IPS-20b (cell line): ENCODE data around the gene PF4V1.
"Not testable (repeated sequence)": the region's sequence is repeated elsewhere in the genome, so short reads cannot be mapped to it uniquely, and the experiment has no call there.

ENCODE experiments used
- H3K27ac ChIP-seq: one replicate; pipeline ENCODE4 v1.5.1; 2013; ENCODE audit warnings: low read length
- H3K27me3 ChIP-seq: 2 replicates; pipeline ENCODE4 v1.6.1; 2013; ENCODE audit warnings: mild to moderate bottlenecking, low read length, inconsistent platforms; ENCODE audit not compliant: insufficient read depth
- H3K36me3 ChIP-seq: 2 replicates; pipeline ENCODE4 v1.6.1; 2013; ENCODE audit warnings: low read depth, mild to moderate bottlenecking, inconsistent platforms, low read length, moderate library complexity; ENCODE audit not compliant: insufficient read depth
- H3K4me1 ChIP-seq: 2 replicates; pipeline ENCODE4 v1.6.1; 2013; ENCODE audit warnings: mild to moderate bottlenecking, control low read depth, inconsistent platforms, low read length, moderate library complexity; ENCODE audit not compliant: insufficient read depth
- H3K4me3 ChIP-seq: 2 replicates; pipeline ENCODE4 v1.5.1; 2013; ENCODE audit warnings: mild to moderate bottlenecking, low read length, inconsistent platforms
- H3K9ac ChIP-seq: 2 replicates; pipeline ENCODE4 v1.6.1; 2013; ENCODE audit warnings: low read depth, mild to moderate bottlenecking, inconsistent platforms, low read length, moderate library complexity
- H3K9me3 ChIP-seq: 2 replicates; pipeline ENCODE4 v1.6.1; 2013; ENCODE audit warnings: mild to moderate bottlenecking, low read depth, low read length, inconsistent platforms; ENCODE audit not compliant: insufficient read depth

PF4V1 gene

DNA sequence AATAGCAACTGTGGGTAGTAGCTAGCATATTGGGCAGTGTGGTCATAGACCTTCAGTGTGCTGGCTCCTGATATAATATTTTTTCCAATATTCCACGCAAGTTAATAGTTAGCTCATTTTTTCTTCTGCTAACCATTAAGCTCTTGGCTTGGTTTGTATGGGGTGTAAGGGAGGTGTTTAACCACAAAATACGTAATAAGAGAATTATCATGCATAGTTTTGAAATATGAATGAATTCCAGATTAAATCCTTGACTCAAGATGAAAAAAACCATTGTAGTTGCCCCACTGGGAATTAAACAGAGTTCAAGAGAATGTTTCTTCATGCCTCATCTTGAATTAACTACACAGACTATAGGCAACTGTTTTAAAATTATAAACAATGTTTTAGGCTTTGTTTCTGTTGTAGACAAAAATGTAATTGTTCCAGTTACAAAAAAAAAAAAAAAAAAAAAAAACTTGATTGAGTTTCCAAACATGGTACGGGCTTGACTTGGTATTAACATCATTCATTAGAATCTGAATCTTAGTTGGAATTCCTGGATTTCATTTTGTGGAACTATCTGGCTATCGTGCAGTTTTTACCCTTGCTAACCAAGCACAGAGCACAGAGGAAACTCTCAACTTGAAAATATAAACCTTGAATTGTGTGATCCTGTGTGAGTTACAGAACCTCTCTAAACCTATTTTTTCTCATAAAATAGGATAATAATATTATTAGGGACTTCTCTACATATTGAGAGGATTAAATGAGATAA, 44.5 kb downstream of the PF4V1 start:
- H3K4me1 ChIP-seq = no peaks in the 10 kb centered on the region
- H3K27me3 ChIP-seq = no peaks in the 10 kb centered on the region
- no peaks in the 10 kb centered on the region for H3K9me3 ChIP-seq
- no peak overlapping the region for H3K4me3 ChIP-seq
- H3K27ac ChIP-seq = no peak overlapping the region
- no peak overlapping the region for H3K9ac ChIP-seq
- H3K36me3 ChIP-seq = no peaks in the 10 kb centered on the region

DNA sequence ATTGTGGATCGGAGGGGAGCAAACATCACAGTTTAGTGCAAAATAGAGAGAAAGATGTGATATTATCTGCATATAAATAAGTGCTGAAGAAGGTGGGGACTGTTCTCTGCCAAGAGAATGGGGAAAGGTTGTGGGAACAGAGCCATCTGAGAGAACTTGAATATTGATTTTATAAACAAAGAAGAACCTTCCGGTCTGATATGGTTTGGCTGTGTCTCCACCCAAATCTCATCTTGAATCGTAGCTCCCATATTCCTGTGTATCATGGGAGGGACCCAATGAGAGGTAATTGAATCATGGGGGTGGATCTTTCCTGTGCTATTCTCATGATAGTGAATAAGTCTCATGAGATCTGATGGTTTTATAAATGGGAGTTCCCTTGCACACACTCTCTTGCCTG, 46.2 kb downstream of the PF4V1 start:
- H3K4me1 ChIP-seq, H3K4me3 ChIP-seq, H3K9ac ChIP-seq, H3K36me3 ChIP-seq, H3K27me3 ChIP-seq, H3K27ac ChIP-seq, H3K9me3 ChIP-seq: not testable (repeated sequence)

DNA sequence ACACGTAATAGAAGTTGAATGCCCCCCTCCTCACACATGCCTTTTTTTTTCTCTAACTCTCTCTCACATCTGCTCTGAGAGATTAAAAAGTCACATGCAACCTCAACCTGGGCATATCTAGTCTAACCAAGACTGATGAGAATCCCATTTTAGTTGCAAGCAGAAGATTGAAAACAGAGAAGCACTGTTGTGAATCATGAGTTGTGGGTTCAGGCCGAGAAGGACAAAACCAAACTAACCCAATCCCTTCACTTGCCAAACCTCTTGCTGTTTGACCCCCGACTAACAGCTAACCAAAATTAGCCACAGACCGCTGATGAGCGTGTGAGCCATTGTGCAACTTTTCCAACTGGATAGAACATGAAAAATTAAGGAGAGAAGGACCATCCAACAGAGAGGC, 47.9 kb downstream of the PF4V1 start:
- Histone ChIP-seq H3K4me3 (no peak overlapping the region), H3K36me3 (no peaks in the 10 kb centered on the region), H3K9me3 (no peaks in the 10 kb centered on the region), H3K27me3 (no peaks in the 10 kb centered on the region), H3K27ac (no peak overlapping the region), H3K4me1 (no peaks in the 10 kb centered on the region), H3K9ac (no peak overlapping the region)

DNA sequence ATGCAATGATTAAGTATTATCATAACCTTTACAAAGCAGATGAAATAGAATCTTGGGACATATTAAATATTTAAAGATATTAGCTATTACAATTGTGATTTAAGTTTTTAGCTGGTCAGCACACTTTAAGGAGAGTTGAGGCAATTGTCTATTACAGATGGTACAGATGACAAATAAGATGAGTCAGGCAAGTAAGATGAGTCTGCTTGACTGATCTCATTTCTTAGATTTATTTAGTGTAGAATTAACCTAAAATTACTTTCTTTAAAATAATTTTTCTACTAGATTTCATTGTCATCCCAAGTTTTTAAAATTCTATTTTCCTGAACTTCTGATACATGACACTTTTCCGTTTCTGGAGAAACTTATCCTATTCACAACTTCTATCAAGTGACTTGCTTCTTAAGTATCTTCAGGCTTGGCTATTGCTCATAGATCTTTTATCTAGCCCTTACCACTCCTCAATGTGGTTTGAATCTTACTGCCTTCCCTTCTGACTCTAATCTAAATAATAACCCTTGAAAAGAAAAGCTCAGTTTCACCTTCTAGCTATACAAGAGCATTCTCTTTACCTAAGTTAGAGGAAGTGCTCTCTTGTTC, 49.0 kb downstream of the PF4V1 start:
- Histone ChIP-seq H3K27me3 (no peaks in the 10 kb centered on the region), H3K36me3 (no peaks in the 10 kb centered on the region), H3K27ac (no peak overlapping the region), H3K4me3 (no peak overlapping the region), H3K4me1 (no peaks in the 10 kb centered on the region), H3K9me3 (no peaks in the 10 kb centered on the region), H3K9ac (no peak overlapping the region)

DNA sequence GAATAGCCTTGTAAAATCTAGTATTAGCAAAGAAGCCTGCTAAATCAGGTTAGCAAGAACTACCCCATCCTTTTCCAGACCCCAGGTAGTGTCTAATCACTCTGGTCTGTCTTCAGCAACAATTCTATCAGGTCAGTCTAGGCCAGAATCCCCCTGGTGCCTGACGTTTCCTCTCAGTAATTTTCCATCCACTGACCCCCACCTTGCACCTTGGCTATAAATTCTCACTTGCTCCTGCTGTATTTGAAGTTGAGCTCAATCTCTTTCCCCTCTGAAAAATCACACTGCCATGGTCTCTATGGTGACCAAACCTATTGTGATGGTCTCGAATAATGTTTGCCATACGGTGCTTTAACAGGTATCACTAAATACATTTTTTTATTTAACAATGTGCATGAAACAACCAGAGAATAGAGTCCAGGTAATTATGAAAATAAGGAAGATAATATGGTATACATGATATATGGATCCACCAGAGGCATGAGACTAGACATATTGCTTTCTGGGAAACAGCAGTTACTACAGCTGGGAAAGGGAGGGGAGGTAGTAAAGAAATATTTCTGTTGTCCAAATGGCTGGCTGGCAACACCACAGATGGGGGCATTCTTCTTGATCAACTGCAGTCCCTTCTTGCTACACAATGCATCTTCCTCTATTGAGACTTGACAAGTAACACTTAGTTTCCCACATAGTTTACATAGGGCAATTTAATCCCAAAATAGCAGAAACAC, 49.9 kb downstream of the PF4V1 start:
- Histone ChIP-seq H3K27ac (no peak overlapping the region), H3K4me3 (no peak overlapping the region), H3K27me3 (no peaks in the 10 kb centered on the region), H3K36me3 (no peaks in the 10 kb centered on the region), H3K4me1 (no peaks in the 10 kb centered on the region), H3K9ac (no peak overlapping the region), H3K9me3 (no peaks in the 10 kb centered on the region)
